GM23248 (cell line): ENCODE data around the gene GRID2. TPM values are rescaled to one million over a fixed set of nuclear protein-coding genes. Genes with fewer than 3 reads are reported as not detected.
A peak's percentile ranks its signal among the peaks of the same experiment; 100 is the strongest.

Experiments
- DNase-seq: peaks from one replicate; pipeline ENCODE4 v3.0.0-alpha.2; 2015
- H2AFZ ChIP-seq: fragments of 200-600 bp; sonication (generic); 2 replicates; pipeline ENCODE4 v1.6.1; 2016; ENCODE audit warnings: antibody characterized with exemption
- H3F3A ChIP-seq: fragments of 200-600 bp; sonication (generic); 2 replicates; pipeline ENCODE4 v1.6.1; 2016; ENCODE audit warnings: mild to moderate bottlenecking, antibody characterized with exemption, mixed run types; ENCODE audit not compliant: insufficient read depth
- H3K27ac ChIP-seq: fragments of 200-600 bp; sonication (generic); 2 replicates; pipeline ENCODE4 v1.5.1; 2016; ENCODE audit warnings: mild to moderate bottlenecking
- H3K27me3 ChIP-seq: fragments of 200-600 bp; sonication (generic); replicated peaks from 2 replicates; pipeline ENCODE4 v1.6.1; 2016; ENCODE audit warnings: mild to moderate bottlenecking; ENCODE audit not compliant: insufficient read depth
- H3K36me3 ChIP-seq: fragments of 200-600 bp; sonication (generic); 2 replicates; pipeline ENCODE4 v1.6.1; 2016; ENCODE audit warnings: low read depth, mild to moderate bottlenecking
- H3K4me1 ChIP-seq: fragments of 200-600 bp; sonication (generic); 2 replicates; pipeline ENCODE4 v1.6.1; 2016; ENCODE audit warnings: mild to moderate bottlenecking; ENCODE audit not compliant: insufficient read depth
- H3K4me2 ChIP-seq: fragments of 200-600 bp; sonication (generic); one replicate; pipeline ENCODE4 v1.6.1; 2016; ENCODE audit warnings: mild to moderate bottlenecking; ENCODE audit not compliant: unreplicated experiment
- H3K4me3 ChIP-seq: fragments of 200-600 bp; sonication (generic); 2 replicates; pipeline ENCODE4 v1.5.1; 2016; ENCODE audit warnings: mild to moderate bottlenecking
- H3K79me2 ChIP-seq: fragments of 200-600 bp; sonication (generic); 2 replicates; pipeline ENCODE4 v1.6.1; 2016; ENCODE audit warnings: mild to moderate bottlenecking; ENCODE audit not compliant: insufficient read depth
- H3K9ac ChIP-seq: fragments of 200-600 bp; sonication (generic); 2 replicates; pipeline ENCODE4 v1.6.1; 2016; ENCODE audit warnings: mild to moderate bottlenecking
- H3K9me2 ChIP-seq: fragments of 200-600 bp; sonication (generic); 2 replicates; pipeline ENCODE4 v1.6.1; 2016; ENCODE audit warnings: mixed run types, mild to moderate bottlenecking, moderate library complexity; ENCODE audit not compliant: insufficient read depth
- H3K9me3 ChIP-seq: fragments of 200-600 bp; sonication (generic); one replicate; pipeline ENCODE4 v1.6.1; 2017; ENCODE audit warnings: low read depth
- H4K20me1 ChIP-seq: fragments of 200-600 bp; sonication (generic); 2 replicates; pipeline ENCODE4 v1.6.0; 2016; ENCODE audit not compliant: insufficient read depth
- EZH2 ChIP-seq: fragments of 200-600 bp; sonication (generic); IDR thresholded peaks from 2 replicates; pipeline ENCODE4 v1.6.1; 2018; ENCODE audit warnings: antibody characterized with exemption, mild to moderate bottlenecking; ENCODE audit not compliant: insufficient read depth, poor library complexity, severe bottlenecking
- EZH2phosphoT487 ChIP-seq: fragments of 200-600 bp; sonication (generic); IDR thresholded peaks from 2 replicates; pipeline ENCODE4 v1.6.1; 2018; ENCODE audit warnings: antibody characterized with exemption, moderate library complexity, mild to moderate bottlenecking, low read depth; ENCODE audit not compliant: insufficient read depth
- WGBS, 2 experiments: methylation state at CpG; one replicate each; pipeline ENCODE4 v1.1.6; 2015 to 2017; ENCODE audit warnings: low lambda C conversion rate in 2 of 2, low coverage in 1 of 2; ENCODE audit errors: missing lambda C conversion rate in 2 of 2; 5-methylcytosine and 5-hydroxymethylcytosine counted together
- in situ Hi-C: fragments of 300-500 bp; cut with MboI; formaldehyde crosslinking; loops from 2 replicates; pipeline ENCODE4 v1.15.0; 2020
- polyA plus RNA-seq: library from polyadenylated mRNA; unstranded; fragments of >200 nt; fragmentation: Nextera tagmentation; extraction: Ambion mirVana; gene quantifications from 2 replicates; pipeline ENCODE4 v1.2.1, GENCODE V29; 2016
- total RNA-seq: library from RNA; depleted of rRNA; stranded (reverse); fragments of >200 nt; shearing (Covaris generic); gene quantifications from 2 replicates; pipeline ENCODE4 v1.2.3, GENCODE V29; 2014

The GRID2 gene
- total and polyA plus RNA-seq, 2 experiments from 2014 or later = not detected

GRCh38 chr4:93756101-93756500, 1452.3 kb downstream of the GRID2 start:
- WGBS, 2 experiments = 48 to 50% methylated on average over 2 of the region's 2 CpGs
- no peaks in the 10 kb centered on the region for H3K79me2 ChIP-seq
- H3K9me2 ChIP-seq = no peaks in the 10 kb centered on the region
- in situ Hi-C loops = no loop called here
- H4K20me1 ChIP-seq = no peaks in the 10 kb centered on the region
- H3K9ac ChIP-seq = no peak overlapping the region
- TF ChIP-seq EZH2phosphoT487 (no peak), EZH2 (no peak)
- no peak overlapping the region for H3K4me2 ChIP-seq
- no peaks in the 10 kb centered on the region for H3K4me1 ChIP-seq
- H3K9me3 ChIP-seq = no peaks in the 10 kb centered on the region
- no peaks in the 10 kb centered on the region for H3K27me3 ChIP-seq
- DNase-seq = no peak
- H3F3A ChIP-seq = no peaks in the 10 kb centered on the region
- no peak overlapping the region for H3K27ac ChIP-seq
- H3K36me3 ChIP-seq = no peaks in the 10 kb centered on the region
- H2AFZ ChIP-seq = no peak overlapping the region
- H3K4me3 ChIP-seq = no peak overlapping the region

- no peak overlapping the region for H3K4me3 ChIP-seq
- TF ChIP-seq EZH2phosphoT487 (no peak), EZH2 (no peak)
- no peak overlapping the region for H3K27ac ChIP-seq
- no peaks in the 10 kb centered on the region for H3K36me3 ChIP-seq
- WGBS, 2 experiments = 0% methylated on average over 2 of the region's 2 CpGs
- H3K9ac ChIP-seq = no peak overlapping the region
- H3K4me2 ChIP-seq = no peak overlapping the region
- no peaks in the 10 kb centered on the region for H3K9me3 ChIP-seq
- no peaks in the 10 kb centered on the region for H3K79me2 ChIP-seq
- no peak overlapping the region for H2AFZ ChIP-seq
- peak; percentile 3 for DNase-seq
- H3K9me2 ChIP-seq = no peaks in the 10 kb centered on the region
- no peaks in the 10 kb centered on the region for H3F3A ChIP-seq
- no peaks in the 10 kb centered on the region for H3K27me3 ChIP-seq
- no peaks in the 10 kb centered on the region for H4K20me1 ChIP-seq
- H3K4me1 ChIP-seq = no peaks in the 10 kb centered on the region
- in situ Hi-C loops = no loop called here
Measured at GRCh38 chr4:93759506-93759905, 1455.7 kb downstream of the GRID2 start.

GRCh38 chr4:93760284-93760683, 1456.5 kb downstream of the GRID2 start:
- Histone ChIP-seq H3F3A (no peaks in the 10 kb centered on the region), H3K36me3 (no peaks in the 10 kb centered on the region), H3K9ac (no peak overlapping the region), H3K4me3 (no peak overlapping the region), H3K9me2 (no peaks in the 10 kb centered on the region), H3K27me3 (no peaks in the 10 kb centered on the region), H3K9me3 (no peaks in the 10 kb centered on the region), H3K79me2 (no peaks in the 10 kb centered on the region), H3K27ac (no peak overlapping the region), H2AFZ (no peak overlapping the region), H4K20me1 (no peaks in the 10 kb centered on the region), H3K4me1 (no peaks in the 10 kb centered on the region), H3K4me2 (no peak overlapping the region)
- WGBS, 2 experiments = 67 to 72% methylated on average over 2 of the region's 2 CpGs
- in situ Hi-C loops = no loop called here
- no peak for TF ChIP-seq EZH2phosphoT487
- TF ChIP-seq EZH2 = no peak
- DNase-seq = no peak

- DNase-seq = no peak
- in situ Hi-C loops = no loop called here
- no peaks in the 10 kb centered on the region for H3F3A ChIP-seq
- no peak overlapping the region for H3K4me2 ChIP-seq
- TF ChIP-seq EZH2 = no peak
- no peak for TF ChIP-seq EZH2phosphoT487
- no peaks in the 10 kb centered on the region for H3K4me1 ChIP-seq
- H3K79me2 ChIP-seq = no peaks in the 10 kb centered on the region
- H4K20me1 ChIP-seq = no peaks in the 10 kb centered on the region
- H3K9ac ChIP-seq = no peak overlapping the region
- H3K9me3 ChIP-seq = no peaks in the 10 kb centered on the region
- 69 to 75% methylated on average over 1 of the region's 1 CpG for WGBS, 2 experiments
- no peaks in the 10 kb centered on the region for H3K27me3 ChIP-seq
- no peak overlapping the region for H2AFZ ChIP-seq
- no peak overlapping the region for H3K27ac ChIP-seq
- H3K9me2 ChIP-seq = no peaks in the 10 kb centered on the region
- H3K4me3 ChIP-seq = no peak overlapping the region
- no peaks in the 10 kb centered on the region for H3K36me3 ChIP-seq
Measured at GRCh38 chr4:93761286-93761685, 1457.5 kb downstream of the GRID2 start.
